Sigmoid colon (tissue), 7 donors: ENCODE results near the gene GSX1. TPM values are rescaled to one million over a fixed set of nuclear protein-coding genes. Genes with fewer than 3 reads are reported as not detected.

Experiments
- DNase-seq: peaks from one replicate; pipeline ENCODE4 v3.0.0-alpha.2; 2019
- H3K27ac ChIP-seq, 4 donors: fragments of 200-600 bp; sonication (generic); one replicate each; pipeline ENCODE4 v1.5.1; 2016 to 2019; ENCODE audit warnings: mild to moderate bottlenecking in 1 of 4
- H3K27me3 ChIP-seq, 3 donors: fragments of 200-600 bp; sonication (generic); one replicate each; pipeline ENCODE4 v1.5.1; 2019; ENCODE audit warnings: mild to moderate bottlenecking in 1 of 3
- H3K36me3 ChIP-seq, 4 donors: fragments of 200-600 bp; sonication (generic); one replicate each; pipeline ENCODE4 v1.5.1; 2016 to 2019
- H3K4me1 ChIP-seq, 4 donors: fragments of 200-600 bp; sonication (generic); one replicate each; pipeline ENCODE4 v1.5.1; 2017 to 2019
- H3K4me3 ChIP-seq, 4 donors: fragments of 200-600 bp; sonication (generic); one replicate each; pipeline ENCODE4 v1.5.1; 2017 to 2019; ENCODE audit warnings: mild to moderate bottlenecking in 2 of 4, moderate library complexity in 1 of 4
- H3K9me3 ChIP-seq, 4 donors: fragments of 200-600 bp in 3 of 4; sonication (generic) in 3 of 4; one replicate each; pipeline versions ENCODE4 v1.5.1 to v1.6.1; 2013 to 2019
- CTCF ChIP-seq, 4 experiments: fragments of 450-650 bp in 3 of 4; fragments of 200-600 bp in 1 of 4; IDR thresholded peaks; one replicate each; pipeline ENCODE4 v1.5.1; 2016 to 2019; ENCODE audit warnings: antibody characterized with exemption in 4 of 4, mild to moderate bottlenecking in 3 of 4, moderate library complexity in 2 of 4
- EP300 ChIP-seq, 4 donors: sonication (generic); formaldehyde crosslinking; IDR thresholded peaks; one replicate each; pipeline ENCODE4 v1.6.1; 2017; ENCODE audit warnings: antibody characterized with exemption in 4 of 4
- POLR2A ChIP-seq, 2 donors: fragments of 450-650 bp; IDR thresholded peaks; one replicate each; pipeline ENCODE4 v1.6.1; 2016; ENCODE audit warnings: antibody characterized with exemption in 2 of 2, mild to moderate bottlenecking in 2 of 2, moderate library complexity in 2 of 2
- POLR2AphosphoS5 ChIP-seq, 4 donors: sonication (generic); formaldehyde crosslinking; IDR thresholded peaks; one replicate each; pipeline ENCODE4 v1.6.1; 2017; ENCODE audit warnings: antibody characterized with exemption in 4 of 4
- WGBS, 2 donors: extraction: QIAGEN DNeasy Blood & Tissue Kit; methylation state at CpG; one replicate each; pipeline ENCODE4 v1.1.7; 2013; 5-methylcytosine and 5-hydroxymethylcytosine counted together
- intact Hi-C: fragments of 100-400 bp; cut with DNase I; formaldehyde crosslinking; loops from one replicate; pipeline ENCODE4 v1.15.1; 2023
- polyA plus RNA-seq, 3 donors: library from polyadenylated mRNA; stranded (reverse); fragments of 200-250 nt; gene quantifications; one replicate each; pipeline ENCODE4 v1.2.3, GENCODE V29; 2013
- total RNA-seq, 4 donors: library from RNA; depleted of rRNA; stranded (reverse); fragments of >200 nt; gene quantifications; one replicate each; pipeline ENCODE4 v1.1.0, GENCODE V29; 2016
- donor health status: healthy with polysubstance abuse.
- donor health status: Bipolar disorder and iron deficiency.
- donor health status: healthy.

Gene GSX1
- total and polyA plus RNA-seq, 7 donors: not detected

DNA sequence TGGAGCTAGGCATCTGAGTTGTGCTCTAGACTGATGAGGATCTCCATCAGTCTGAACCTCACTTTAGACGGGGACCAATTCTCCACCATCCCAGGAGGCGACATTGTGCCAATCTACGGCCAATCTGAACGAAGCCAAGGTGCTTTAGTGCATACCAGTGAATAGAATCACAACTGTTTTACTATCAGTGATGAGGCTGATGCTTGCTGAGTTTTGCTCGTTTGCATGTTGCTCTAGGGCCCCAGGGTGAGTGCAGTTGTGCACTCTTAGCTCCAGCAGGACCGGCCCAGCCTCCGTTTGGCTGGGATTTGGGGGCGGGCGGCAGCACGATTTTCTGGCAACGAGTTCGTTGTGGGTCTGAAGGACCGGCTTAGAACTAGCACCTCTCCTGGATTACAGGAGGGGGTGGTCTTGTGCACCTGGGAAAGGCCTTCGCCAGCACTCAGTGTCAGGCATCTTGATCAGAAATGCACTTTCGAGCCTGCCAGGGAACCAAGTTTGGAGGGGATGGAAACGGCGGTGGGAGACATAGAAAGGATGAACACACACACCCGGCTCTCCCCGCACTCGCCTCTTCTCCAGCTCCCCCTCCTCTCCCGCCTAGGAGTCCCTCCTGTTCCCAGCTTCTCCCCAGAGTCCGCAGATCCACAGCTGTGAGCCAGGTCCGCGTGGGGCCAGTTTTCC lies 4.4 kb downstream of the GSX1 start:
- WGBS, 2 donors: 5 to 10% methylated on average over 24 of the region's 24 CpGs
- Histone ChIP-seq H3K36me3 (no peaks in the 10 kb centered on the region), H3K4me3 (no peak overlapping the region), H3K4me1 (peaks cover 0 to 23% (median 17%) of the 10 kb centered on the region in 4 donors), H3K27me3 (peaks cover 41 to 94% (median 84%) of the 10 kb centered on the region in 3 donors), H3K27ac (no peak overlapping the region), H3K9me3 (no peaks in the 10 kb centered on the region)
- no peak for DNase-seq
- no peak for TF ChIP-seq POLR2AphosphoS5 (IDR thresholded peaks at IDR 0.05)
- no peak for TF ChIP-seq EP300 (IDR thresholded peaks at IDR 0.05)
- no peak for TF ChIP-seq CTCF (IDR thresholded peaks at IDR 0.05)
- no peak for TF ChIP-seq POLR2A (IDR thresholded peaks at IDR 0.05)
- intact Hi-C loops: no loop called here

DNA sequence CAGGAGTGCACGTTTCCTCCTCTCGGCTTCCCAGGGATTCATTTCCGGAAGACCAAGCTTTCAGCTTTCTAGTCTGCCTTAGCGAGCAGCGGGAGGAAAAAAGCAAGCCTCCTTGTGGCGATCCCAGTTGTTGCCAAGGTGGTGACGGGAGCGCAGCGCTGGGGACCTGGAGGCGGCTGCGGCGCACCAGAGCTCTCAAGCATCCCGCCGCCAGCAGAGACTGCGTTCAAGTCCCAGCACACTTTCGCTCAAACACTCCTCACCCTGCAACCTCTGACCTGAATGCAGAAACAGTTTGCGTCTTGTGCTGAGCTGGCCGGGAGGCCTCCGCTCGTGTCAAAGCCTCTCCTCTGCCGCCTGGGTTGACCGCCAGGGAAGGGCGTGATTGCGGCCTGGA lies 4.9 kb downstream of the GSX1 start:
- no peak overlapping the region for H3K27ac ChIP-seq
- no peak for TF ChIP-seq POLR2A (IDR thresholded peaks at IDR 0.05)
- TF ChIP-seq CTCF (IDR thresholded peaks at IDR 0.05): no peak
- TF ChIP-seq POLR2AphosphoS5 (IDR thresholded peaks at IDR 0.05): no peak
- TF ChIP-seq EP300 (IDR thresholded peaks at IDR 0.05): no peak
- H3K27me3 ChIP-seq: peaks cover 36 to 94% (median 79%) of the 10 kb centered on the region in 3 donors
- H3K36me3 ChIP-seq: no peaks in the 10 kb centered on the region
- no peaks in the 10 kb centered on the region for H3K9me3 ChIP-seq
- intact Hi-C loops: no loop called here
- no peak for DNase-seq
- 4% methylated on average over 24 of the region's 24 CpGs for WGBS, 2 donors
- peaks cover 0 to 18% (median 13%) of the 10 kb centered on the region in 4 donors for H3K4me1 ChIP-seq
- no peak overlapping the region for H3K4me3 ChIP-seq

DNA sequence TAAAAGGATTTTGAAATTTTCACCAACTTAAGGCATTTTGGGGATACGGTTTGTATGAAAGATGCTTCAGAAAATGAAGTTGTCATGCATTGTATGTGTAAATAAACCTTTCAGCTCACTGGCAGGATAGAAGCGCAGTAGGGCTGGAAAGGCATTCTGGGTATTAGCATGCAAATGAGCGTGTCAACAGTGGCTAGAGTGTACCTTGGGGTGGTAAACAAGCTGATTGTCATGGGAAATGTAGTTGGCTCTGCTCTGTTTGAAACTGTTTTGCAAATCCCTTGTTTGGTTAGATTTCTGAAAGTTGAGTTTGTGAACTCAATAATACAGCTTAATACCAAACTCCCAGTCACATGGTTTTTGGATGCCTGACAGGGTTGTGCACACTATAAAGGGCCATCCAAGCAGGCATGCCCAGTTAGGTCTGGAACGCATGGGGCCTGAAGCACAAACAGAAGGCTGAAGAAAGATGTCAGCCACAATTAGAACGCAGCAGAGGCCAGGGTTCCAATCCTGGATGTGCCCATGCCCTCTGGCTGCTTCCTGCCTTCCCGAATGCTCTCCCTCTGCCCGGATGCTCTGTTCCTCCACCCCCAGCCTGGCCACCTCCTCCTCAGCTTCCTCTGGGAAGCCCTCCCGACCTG lies 14.6 kb downstream of the GSX1 start:
- no peak for TF ChIP-seq EP300 (IDR thresholded peaks at IDR 0.05)
- TF ChIP-seq POLR2AphosphoS5 (IDR thresholded peaks at IDR 0.05): no peak
- TF ChIP-seq POLR2A (IDR thresholded peaks at IDR 0.05): no peak
- no peak for TF ChIP-seq CTCF (IDR thresholded peaks at IDR 0.05)
- no peaks in the 10 kb centered on the region for H3K4me1 ChIP-seq
- 42 to 43% methylated on average over 8 of the region's 8 CpGs for WGBS, 2 donors
- intact Hi-C loops: no loop called here
- peaks cover 0 to 62% (median 0%) of the 10 kb centered on the region in 3 donors for H3K27me3 ChIP-seq
- no peaks in the 10 kb centered on the region for H3K36me3 ChIP-seq
- no peaks in the 10 kb centered on the region for H3K9me3 ChIP-seq
- H3K27ac ChIP-seq: no peak overlapping the region
- DNase-seq: peak; percentile 40
- H3K4me3 ChIP-seq: no peak overlapping the region

GRCh38 chr13:27808851-27809550 lies 16.7 kb downstream of the GSX1 start:
- 55 to 70% methylated on average over 5 of the region's 5 CpGs for WGBS, 2 donors
- Histone ChIP-seq H3K4me3 (no peak overlapping the region), H3K4me1 (no peaks in the 10 kb centered on the region), H3K9me3 (no peaks in the 10 kb centered on the region), H3K27ac (no peak overlapping the region), H3K36me3 (no peaks in the 10 kb centered on the region), H3K27me3 (peaks cover 0 to 48% (median 0%) of the 10 kb centered on the region in 3 donors)
- intact Hi-C loops: no loop called here
- TF ChIP-seq CTCF (IDR thresholded peaks at IDR 0.05) (no peak), EP300 (IDR thresholded peaks at IDR 0.05) (no peak)
- DNase-seq: peak; percentile 18
